ENCODE results near the gene MYH14.

MYH14 gene

DNA sequence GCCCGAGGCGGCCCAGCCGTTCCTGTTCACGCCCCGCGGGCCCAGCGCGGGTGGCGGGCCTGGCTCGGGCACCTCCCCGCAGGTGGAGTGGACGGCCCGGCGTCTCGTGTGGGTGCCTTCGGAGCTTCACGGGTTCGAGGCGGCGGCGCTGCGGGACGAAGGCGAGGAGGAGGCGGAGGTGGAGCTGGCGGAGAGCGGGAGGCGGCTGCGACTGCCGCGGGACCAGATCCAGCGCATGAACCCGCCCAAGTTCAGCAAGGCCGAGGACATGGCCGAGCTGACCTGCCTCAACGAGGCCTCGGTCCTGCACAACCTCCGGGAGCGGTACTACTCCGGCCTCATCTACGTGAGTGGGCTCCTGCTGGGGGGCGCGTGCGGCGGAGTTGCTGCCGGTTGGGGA is 7.0 kb downstream of the MYH14 start:
- no peak overlapping the region for H3K4me3 ChIP-seq (ENCODE audit: low read depth, low read length)
- TF ChIP-seq, protein P1, sequence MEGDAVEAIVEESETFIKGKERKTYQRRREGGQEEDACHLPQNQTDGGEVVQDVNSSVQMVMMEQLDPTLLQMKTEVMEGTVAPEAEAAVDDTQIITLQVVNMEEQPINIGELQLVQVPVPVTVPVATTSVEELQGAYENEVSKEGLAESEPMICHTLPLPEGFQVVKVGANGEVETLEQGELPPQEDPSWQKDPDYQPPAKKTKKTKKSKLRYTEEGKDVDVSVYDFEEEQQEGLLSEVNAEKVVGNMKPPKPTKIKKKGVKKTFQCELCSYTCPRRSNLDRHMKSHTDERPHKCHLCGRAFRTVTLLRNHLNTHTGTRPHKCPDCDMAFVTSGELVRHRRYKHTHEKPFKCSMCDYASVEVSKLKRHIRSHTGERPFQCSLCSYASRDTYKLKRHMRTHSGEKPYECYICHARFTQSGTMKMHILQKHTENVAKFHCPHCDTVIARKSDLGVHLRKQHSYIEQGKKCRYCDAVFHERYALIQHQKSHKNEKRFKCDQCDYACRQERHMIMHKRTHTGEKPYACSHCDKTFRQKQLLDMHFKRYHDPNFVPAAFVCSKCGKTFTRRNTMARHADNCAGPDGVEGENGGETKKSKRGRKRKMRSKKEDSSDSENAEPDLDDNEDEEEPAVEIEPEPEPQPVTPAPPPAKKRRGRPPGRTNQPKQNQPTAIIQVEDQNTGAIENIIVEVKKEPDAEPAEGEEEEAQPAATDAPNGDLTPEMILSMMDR (IDR thresholded peaks at IDR 0.05; ENCODE audit: low read depth, low read length) = no peak

- TF ChIP-seq, protein P1 (IDR thresholded peaks at IDR 0.05; ENCODE audit: low read depth, low read length) = no peak
- H3K4me3 ChIP-seq (ENCODE audit: low read depth, low read length) = no peak overlapping the region
Observed at GRCh38 chr19:50213925-50214324, 10.5 kb downstream of the MYH14 start.

- TF ChIP-seq, protein P1 (IDR thresholded peaks at IDR 0.05; ENCODE audit: low read depth, low read length) = no peak
- no peak overlapping the region for H3K4me3 ChIP-seq (ENCODE audit: low read depth, low read length)
Observed at GRCh38 chr19:50214699-50215543, 11.5 kb downstream of the MYH14 start.

- TF ChIP-seq, protein P1 (IDR thresholded peaks at IDR 0.05; ENCODE audit: low read depth, low read length) = no peak
- no peak overlapping the region for H3K4me3 ChIP-seq (ENCODE audit: low read depth, low read length)
Observed at GRCh38 chr19:50215820-50216219, 12.4 kb downstream of the MYH14 start.

- TF ChIP-seq, protein P1 (IDR thresholded peaks at IDR 0.05; ENCODE audit: low read depth, low read length) = no peak
- no peak overlapping the region for H3K4me3 ChIP-seq (ENCODE audit: low read depth, low read length)
Observed at GRCh38 chr19:50221087-50221486, 17.7 kb downstream of the MYH14 start.

DNA sequence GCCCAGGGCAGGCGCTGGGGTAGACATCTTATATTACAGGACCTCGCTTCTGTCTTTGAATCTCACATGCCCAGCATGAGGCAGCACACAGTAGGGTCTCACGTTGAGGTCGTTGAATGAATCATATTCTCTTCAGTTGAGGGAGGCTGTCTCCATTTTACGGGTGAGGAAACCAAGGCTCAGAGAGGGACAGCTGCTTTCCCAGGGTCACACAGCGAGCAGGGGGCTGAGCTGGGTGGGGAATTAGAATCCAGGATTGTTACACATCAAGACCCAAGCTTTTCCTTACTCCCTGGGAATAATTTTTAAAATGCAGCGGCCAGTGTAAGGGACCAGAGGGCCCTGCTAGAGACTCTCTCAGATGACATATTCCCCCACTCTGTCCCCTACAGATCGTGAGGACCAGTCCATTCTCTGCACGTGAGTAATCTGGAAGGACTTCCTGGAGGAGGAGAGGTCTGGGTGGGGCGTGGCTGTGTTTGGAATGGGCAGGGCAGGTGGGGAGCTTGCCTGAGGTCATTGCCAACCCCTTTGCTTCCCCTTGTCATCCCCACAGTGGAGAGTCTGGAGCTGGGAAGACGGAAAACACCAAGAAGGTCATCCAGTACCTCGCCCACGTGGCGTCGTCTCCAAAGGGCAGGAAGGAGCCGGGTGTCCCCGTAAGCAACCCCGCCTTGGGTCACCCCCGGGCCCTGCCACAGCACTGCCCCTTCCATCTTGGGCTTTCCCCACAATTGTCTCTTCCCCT is 19.4 kb downstream of the MYH14 start:
- TF ChIP-seq, protein P1 (IDR thresholded peaks at IDR 0.05; ENCODE audit: low read depth, low read length) = no peak
- no peak overlapping the region for H3K4me3 ChIP-seq (ENCODE audit: low read depth, low read length)

GRCh38 chr19:50223439-50223716 is 20.0 kb downstream of the MYH14 start:
- H3K4me3 ChIP-seq (ENCODE audit: low read depth, low read length) = no peak overlapping the region
- TF ChIP-seq, protein P1 (IDR thresholded peaks at IDR 0.05; ENCODE audit: low read depth, low read length) = no peak

Data from WI38 (cell line).